GM10248 (cell line): ENCODE measurements around the gene NSUN2.

ENCODE experiments used
- CTCF ChIA-PET: fragments of 300-600 bp; sonication (Branson Sonifier 250); formaldehyde crosslinking; extraction: SDS; loops from one replicate; lab custom pipeline; 2021; ENCODE audit warnings: antibody characterized with exemption; lab: Yijun Ruan, JAX
- POLR2A ChIA-PET: fragments of 350-650 bp; sonication (Branson Sonifier 250); formaldehyde crosslinking; extraction: SDS; loops from one replicate; lab custom pipeline; 2020; ENCODE audit warnings: antibody characterized with exemption; lab: Yijun Ruan, JAX
- DNase-seq: peaks from one replicate; pipeline ENCODE4 v3.0.0; 2012; ENCODE audit errors: extremely low spot score
- TF ChIP-seq, protein P1 (sequence below): IDR thresholded peaks from 2 replicates; pipeline ENCODE4 v1.5.1; 2012; ENCODE audit warnings: mild to moderate bottlenecking, low read depth; ENCODE audit errors: extremely low read depth, missing control alignments, control extremely low read depth

The NSUN2 gene

DNA sequence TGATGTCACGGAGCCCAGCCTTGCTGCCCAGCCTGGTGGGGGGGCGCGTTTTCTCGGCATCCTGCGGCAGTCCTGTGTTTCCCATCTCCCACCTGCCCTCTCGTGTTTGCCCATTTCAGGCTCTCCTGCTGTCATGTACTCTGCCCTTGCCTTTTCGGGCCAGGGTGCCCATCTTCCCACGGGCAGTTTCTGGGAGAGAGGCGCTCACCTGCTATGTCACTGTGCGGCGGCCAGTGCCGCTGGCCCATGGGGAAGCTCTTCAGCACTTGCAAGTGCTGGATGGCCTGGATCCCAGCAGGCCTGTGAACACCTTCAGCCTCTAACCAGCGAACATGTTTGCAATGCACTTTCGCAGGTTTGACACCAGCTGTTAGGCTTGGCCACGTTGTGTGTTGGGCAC, 33.9 kb upstream of the NSUN2 start:
- DNase-seq: no peak
- TF ChIP-seq, protein P1, sequence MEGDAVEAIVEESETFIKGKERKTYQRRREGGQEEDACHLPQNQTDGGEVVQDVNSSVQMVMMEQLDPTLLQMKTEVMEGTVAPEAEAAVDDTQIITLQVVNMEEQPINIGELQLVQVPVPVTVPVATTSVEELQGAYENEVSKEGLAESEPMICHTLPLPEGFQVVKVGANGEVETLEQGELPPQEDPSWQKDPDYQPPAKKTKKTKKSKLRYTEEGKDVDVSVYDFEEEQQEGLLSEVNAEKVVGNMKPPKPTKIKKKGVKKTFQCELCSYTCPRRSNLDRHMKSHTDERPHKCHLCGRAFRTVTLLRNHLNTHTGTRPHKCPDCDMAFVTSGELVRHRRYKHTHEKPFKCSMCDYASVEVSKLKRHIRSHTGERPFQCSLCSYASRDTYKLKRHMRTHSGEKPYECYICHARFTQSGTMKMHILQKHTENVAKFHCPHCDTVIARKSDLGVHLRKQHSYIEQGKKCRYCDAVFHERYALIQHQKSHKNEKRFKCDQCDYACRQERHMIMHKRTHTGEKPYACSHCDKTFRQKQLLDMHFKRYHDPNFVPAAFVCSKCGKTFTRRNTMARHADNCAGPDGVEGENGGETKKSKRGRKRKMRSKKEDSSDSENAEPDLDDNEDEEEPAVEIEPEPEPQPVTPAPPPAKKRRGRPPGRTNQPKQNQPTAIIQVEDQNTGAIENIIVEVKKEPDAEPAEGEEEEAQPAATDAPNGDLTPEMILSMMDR: no peak
- CTCF ChIA-PET: no interaction called here
- POLR2A ChIA-PET: no interaction called here

DNA sequence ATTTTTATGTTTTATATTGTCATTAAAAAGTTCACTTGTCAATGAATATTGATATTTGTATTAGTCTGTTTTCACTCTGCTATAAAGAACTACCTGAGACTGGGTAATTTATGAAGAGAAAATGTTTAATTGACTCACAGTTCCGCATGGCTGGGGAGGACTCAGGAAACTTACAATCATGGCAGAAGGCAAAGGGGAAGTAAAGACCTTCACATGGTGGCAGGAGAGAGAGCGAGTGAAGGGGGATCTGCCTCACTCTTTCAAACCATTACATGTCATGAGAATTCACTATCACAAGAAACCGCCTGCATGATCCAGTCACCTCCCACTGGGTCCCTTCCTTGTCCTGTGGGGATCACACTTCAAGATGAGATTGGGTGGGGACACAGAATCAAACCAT, 27.8 kb upstream of the NSUN2 start:
- ChIA-PET CTCF (interaction anchor here (1.5 kb wide), 1 partner anchor 14 kb away, joined by 3 read pairs; no protein-coding TSS in a partner anchor), POLR2A (no interaction called here)
- no peak for DNase-seq
- TF ChIP-seq, protein P1: no peak

DNA sequence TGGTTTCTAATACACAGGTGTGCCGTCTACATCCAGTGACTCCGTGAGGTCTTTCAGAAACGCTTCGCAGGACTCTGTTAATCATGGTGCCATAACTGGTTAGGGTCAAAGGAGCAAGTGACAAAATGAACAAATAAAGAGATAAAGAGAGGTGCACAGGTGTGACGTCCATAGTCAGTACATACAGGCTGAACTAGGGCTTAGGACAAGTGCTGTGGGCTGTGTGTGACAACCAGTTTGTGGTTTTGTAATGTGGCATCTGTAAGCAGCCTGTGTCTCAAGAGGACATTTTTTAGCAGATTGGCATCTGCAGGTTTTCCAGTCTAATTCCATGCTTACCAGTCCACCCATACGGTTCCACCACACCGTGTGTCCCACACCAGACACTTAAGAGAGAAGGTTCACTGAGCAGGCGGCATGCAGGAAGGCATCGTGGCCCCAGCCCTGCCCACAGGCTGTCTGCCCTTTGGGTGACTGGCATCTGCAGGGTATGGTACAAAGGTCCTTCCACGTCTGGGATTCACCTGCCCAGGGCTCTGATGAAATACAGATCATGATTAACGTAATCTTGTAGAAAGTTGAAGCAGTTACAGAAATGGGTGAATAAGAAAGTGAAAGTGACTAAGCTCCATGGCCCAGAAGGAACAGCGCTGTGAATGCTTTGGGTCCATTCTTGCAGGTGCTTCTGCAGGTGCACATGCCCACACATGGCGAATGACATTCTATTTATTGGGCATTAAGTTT, 27.3 kb upstream of the NSUN2 start:
- ChIA-PET POLR2A (no interaction called here), CTCF (interaction anchor here (1.5 kb wide), 1 partner anchor 13 kb away, joined by 3 read pairs; no protein-coding TSS in a partner anchor)
- TF ChIP-seq, protein P1: no peak
- peak; percentile 72 for DNase-seq

DNA sequence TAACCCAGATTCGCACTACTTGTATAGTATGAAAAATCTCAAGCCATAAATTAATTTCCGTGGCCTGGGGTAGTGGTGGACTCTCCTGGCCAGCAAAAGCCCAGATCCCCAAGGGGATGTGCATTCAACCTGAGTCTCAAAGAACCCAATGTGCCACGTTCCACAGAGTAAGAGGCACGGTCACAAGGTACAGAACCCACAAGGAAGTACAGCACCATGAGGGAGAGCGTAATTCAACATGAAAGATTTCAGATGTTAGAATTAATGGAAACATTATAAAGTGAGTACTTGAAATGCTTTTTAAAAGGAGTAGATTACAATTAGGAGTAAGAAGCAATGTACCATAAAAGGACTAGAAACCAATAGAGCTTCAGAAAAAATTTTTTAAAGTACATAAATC, 23.8 kb upstream of the NSUN2 start:
- TF ChIP-seq, protein P1: no peak
- no peak for DNase-seq
- ChIA-PET POLR2A (no interaction called here), CTCF (interaction anchor here (1.4 kb wide), 1 partner anchor 9 kb away, joined by 3 read pairs; no protein-coding TSS in a partner anchor)

DNA sequence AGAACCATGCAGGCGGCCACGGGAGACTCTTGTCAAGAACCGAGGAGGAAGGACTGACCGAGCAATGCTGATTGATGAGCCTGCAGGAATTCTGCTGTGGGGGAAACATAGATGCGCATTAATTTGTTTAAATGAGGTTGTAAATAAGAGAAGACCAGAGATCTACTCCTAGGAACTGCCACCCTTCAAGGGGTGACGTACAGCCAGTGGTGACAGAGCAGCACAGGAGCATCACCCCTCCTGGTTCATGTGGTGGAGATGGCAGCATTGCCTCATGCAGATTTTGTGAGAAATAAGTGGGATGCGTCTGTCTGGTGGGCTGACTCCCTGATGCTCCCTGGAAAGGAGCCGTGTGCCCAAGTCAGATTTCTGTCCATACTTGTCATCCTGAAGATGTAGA, 22.6 kb upstream of the NSUN2 start:
- TF ChIP-seq, protein P1: no peak
- DNase-seq: no peak
- POLR2A ChIA-PET: no interaction called here
- CTCF ChIA-PET: no interaction called here

DNA sequence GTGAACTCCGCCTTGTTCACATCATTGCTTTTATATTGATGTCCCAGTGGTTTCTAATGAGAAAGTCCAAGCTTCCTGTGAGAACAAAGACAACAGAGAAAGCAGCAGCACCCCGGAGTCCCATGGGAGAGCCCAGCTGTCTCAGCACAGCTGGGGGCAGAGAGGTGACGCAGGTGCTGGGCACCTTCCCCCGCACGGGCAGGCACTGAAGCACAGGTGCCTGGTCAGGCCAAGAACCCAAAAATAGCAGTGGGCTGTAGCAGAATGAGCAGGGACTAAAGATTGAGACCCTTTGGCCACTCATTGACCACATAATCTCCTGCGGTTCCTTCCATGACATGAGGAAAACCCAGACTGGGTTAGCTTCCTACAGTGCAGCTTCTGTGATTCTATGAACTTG, 19.2 kb upstream of the NSUN2 start:
- DNase-seq: peak; percentile 52
- ChIA-PET POLR2A (no interaction called here), CTCF (interaction anchor here (1.2 to 1.6 kb wide), 4 partner anchors 9 to 19 kb away, joined by 3 to 6 read pairs (median 4); partner anchors contain the start of gene NSUN2)
- TF ChIP-seq, protein P1: no peak
